Vagina (tissue), 2 donors: ENCODE data around the gene PMEPA1. TPM values are rescaled to one million over a fixed set of nuclear protein-coding genes. Genes with fewer than 3 reads are reported as not detected.

Experiments used
- DNase-seq, 2 donors: peaks; one replicate each; pipeline ENCODE4 v3.0.0-alpha.2; 2017; ENCODE audit errors: extremely low spot score in 2 of 2
- H3K27ac ChIP-seq: fragments of 200-600 bp; sonication (generic); one replicate; pipeline ENCODE4 v1.5.1; 2019
- H3K27me3 ChIP-seq: fragments of 200-600 bp; sonication (generic); one replicate; pipeline ENCODE4 v1.5.1; 2019
- H3K36me3 ChIP-seq, 2 donors: fragments of 200-600 bp; sonication (generic); one replicate each; pipeline ENCODE4 v1.5.1; 2017 to 2019
- H3K4me1 ChIP-seq: fragments of 200-600 bp; sonication (generic); one replicate; pipeline ENCODE4 v1.5.1; 2019
- H3K4me3 ChIP-seq, 2 donors: fragments of 200-600 bp; sonication (generic); 1 replicate in 1 of 2; 2 replicates in 1 of 2; pipeline ENCODE4 v1.5.1; 2016 to 2019
- H3K9me3 ChIP-seq: fragments of 200-600 bp; sonication (generic); one replicate; pipeline ENCODE4 v1.5.1; 2019
- POLR2A ChIP-seq, 2 donors: fragments of 450-650 bp; IDR thresholded peaks; one replicate each; pipeline ENCODE4 v1.6.1; 2017; ENCODE audit warnings: antibody characterized with exemption in 2 of 2, mild to moderate bottlenecking in 2 of 2, moderate library complexity in 2 of 2
- POLR2AphosphoS5 ChIP-seq, 2 donors: sonication (generic); formaldehyde crosslinking; IDR thresholded peaks; one replicate each; pipeline ENCODE4 v1.9.0; 2017; ENCODE audit warnings: antibody characterized with exemption in 2 of 2, mild to moderate bottlenecking in 2 of 2, low read depth in 1 of 2; ENCODE audit not compliant: insufficient read depth in 1 of 2
- intact Hi-C: fragments of 100-400 bp; cut with DNase I; formaldehyde crosslinking; loops from one replicate; pipeline ENCODE4 v1.15.1; 2023
- total RNA-seq: library from RNA; depleted of rRNA; stranded (reverse); fragments of >200 nt; gene quantifications from one replicate; pipeline ENCODE4 v1.2.3, GENCODE V29; 2016
- TF ChIP-seq, protein P1 (sequence below), 3 experiments: fragments of 450-650 bp in 2 of 3; fragments of 200-600 bp in 1 of 3; sonication (generic) in 1 of 3; IDR thresholded peaks; one replicate each; pipeline ENCODE4 v1.5.1; 2017 to 2019; ENCODE audit warnings: antibody characterized with exemption in 3 of 3, mild to moderate bottlenecking in 2 of 3, moderate library complexity in 2 of 3

PMEPA1 gene, protein sequence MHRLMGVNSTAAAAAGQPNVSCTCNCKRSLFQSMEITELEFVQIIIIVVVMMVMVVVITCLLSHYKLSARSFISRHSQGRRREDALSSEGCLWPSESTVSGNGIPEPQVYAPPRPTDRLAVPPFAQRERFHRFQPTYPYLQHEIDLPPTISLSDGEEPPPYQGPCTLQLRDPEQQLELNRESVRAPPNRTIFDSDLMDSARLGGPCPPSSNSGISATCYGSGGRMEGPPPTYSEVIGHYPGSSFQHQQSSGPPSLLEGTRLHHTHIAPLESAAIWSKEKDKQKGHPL
- 11.3 TPM for total RNA-seq

DNA sequence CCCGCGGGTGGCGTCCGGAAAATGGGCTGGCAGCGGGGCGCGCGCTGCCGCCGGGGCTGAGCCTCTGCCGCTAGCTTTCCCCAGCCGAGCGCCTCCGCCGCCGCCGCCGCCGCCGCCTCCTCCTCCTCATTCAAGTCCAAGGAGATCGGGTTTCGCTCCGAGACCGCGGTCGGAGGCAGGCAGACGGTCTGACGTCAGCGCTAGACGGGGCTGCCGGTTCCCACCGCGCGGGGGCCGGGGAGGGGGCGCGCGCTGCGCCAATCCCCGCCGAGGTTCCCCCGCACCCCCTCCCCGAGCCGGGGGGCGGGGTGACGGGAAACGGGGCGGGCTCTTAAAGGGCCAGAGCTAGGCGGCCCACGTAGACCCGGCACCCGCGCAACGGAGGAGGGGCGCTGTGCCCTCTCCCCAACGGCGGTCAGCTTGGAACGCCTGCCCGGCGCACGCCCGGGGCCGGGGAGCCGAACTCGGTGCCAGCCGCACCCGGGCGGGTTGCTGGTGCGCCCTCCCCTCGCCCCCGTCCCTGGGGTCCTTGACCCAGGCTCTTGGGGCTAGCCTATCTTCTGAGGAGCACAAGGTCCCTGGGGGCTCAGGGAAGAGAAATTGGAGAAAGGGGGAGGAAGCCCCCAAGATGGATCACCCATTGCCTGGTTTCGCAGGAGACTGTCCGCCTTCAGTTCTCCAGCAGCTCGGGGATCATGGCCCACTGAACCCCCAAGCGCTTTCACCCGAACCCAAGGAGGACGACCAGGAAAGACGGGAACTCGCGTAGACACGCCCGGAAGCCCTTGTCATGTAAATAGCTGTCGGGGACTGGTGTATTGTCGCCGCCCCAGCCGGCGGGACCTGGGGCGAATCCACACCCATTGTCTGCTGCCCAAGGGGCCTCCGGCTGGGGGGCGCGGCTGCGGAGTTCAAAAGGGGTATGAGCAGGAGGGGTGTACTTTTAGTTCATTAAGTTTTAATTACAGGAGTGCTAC, at the start of gene PMEPA1:
Gene PMEPA1, minus strand, starts transcription at position 193 of the 977 bp plus-strand sequence. CDS start 433 bp downstream, outside the sequence.
- DNase-seq: peak in 1 of 2 donors; percentile 96
- no peaks in the 10 kb centered on the region for H3K36me3 ChIP-seq
- H3K27me3 ChIP-seq: no peaks in the 10 kb centered on the region
- H3K4me1 ChIP-seq: peaks cover 72% of the 10 kb centered on the region
- H3K27ac ChIP-seq: peak within 1 kb of the TSS; percentile 87
- TF ChIP-seq POLR2AphosphoS5 (IDR thresholded peaks at IDR 0.05; ENCODE audit: insufficient read depth in 1 of 2, low read depth in 1 of 2): peak; percentile 35 to 92
- TF ChIP-seq POLR2A (IDR thresholded peaks at IDR 0.05): peak; percentile 6 to 91
- TF ChIP-seq, protein P1, sequence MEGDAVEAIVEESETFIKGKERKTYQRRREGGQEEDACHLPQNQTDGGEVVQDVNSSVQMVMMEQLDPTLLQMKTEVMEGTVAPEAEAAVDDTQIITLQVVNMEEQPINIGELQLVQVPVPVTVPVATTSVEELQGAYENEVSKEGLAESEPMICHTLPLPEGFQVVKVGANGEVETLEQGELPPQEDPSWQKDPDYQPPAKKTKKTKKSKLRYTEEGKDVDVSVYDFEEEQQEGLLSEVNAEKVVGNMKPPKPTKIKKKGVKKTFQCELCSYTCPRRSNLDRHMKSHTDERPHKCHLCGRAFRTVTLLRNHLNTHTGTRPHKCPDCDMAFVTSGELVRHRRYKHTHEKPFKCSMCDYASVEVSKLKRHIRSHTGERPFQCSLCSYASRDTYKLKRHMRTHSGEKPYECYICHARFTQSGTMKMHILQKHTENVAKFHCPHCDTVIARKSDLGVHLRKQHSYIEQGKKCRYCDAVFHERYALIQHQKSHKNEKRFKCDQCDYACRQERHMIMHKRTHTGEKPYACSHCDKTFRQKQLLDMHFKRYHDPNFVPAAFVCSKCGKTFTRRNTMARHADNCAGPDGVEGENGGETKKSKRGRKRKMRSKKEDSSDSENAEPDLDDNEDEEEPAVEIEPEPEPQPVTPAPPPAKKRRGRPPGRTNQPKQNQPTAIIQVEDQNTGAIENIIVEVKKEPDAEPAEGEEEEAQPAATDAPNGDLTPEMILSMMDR (IDR thresholded peaks at IDR 0.05): peak in 1 of 3 experiments; percentile 16
- no peaks in the 10 kb centered on the region for H3K9me3 ChIP-seq
- H3K4me3 ChIP-seq: peak within 1 kb of the TSS; percentile 69 to 86
- intact Hi-C loops: no loop called here

DNA sequence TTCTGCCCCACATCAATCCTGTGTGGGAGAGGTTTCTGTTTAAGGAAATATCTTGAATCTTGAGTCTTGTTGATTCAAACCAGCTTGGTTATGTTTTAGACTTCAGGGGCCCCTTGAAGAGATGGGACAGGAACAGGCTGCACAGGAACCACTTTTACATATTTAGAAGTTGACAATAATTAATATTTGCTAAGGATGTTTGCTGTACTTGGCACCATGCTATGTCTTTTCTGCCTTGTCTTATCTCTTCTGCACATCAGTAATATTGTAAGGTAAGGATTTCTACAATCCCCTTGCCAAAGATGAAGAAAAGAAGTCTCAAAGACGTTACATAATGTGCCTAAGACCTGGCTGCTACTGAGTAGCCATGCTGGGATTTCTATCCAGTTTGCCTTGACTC, 48.0 kb upstream of the PMEPA1 start:
- Histone ChIP-seq H3K4me3 (no peak overlapping the region), H3K36me3 (no peaks in the 10 kb centered on the region), H3K27ac (no peak overlapping the region), H3K9me3 (no peaks in the 10 kb centered on the region), H3K27me3 (no peaks in the 10 kb centered on the region), H3K4me1 (no peaks in the 10 kb centered on the region)
- no peak for DNase-seq
- TF ChIP-seq POLR2A (IDR thresholded peaks at IDR 0.05) (no peak), POLR2AphosphoS5 (IDR thresholded peaks at IDR 0.05; ENCODE audit: insufficient read depth in 1 of 2, low read depth in 1 of 2) (no peak)
- TF ChIP-seq, protein P1 (IDR thresholded peaks at IDR 0.05): no peak
- intact Hi-C loops: loop anchor here (5.0 kb wide), 1 partner anchor 50 kb away; no protein-coding TSS in a partner anchor

DNA sequence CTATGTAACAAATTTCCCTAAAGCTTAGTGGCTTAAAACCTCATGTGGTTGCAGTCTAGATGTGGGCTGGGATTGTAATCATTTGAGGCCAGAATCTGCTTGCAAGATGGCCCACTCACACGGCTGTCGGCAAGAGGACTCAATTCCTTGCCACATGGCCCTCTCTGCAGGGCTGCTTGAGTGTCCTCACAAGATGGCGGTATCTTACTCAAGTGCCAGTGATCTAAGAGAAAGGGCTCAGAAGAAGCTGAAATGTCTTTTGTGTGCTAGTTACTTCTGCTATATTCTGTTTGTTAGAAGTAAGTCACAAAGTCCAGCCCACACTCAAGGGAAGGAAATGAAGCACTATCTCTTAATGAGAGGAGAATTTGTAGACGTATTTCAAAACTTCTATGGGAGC, 47.1 kb upstream of the PMEPA1 start:
- no peak for TF ChIP-seq POLR2AphosphoS5 (IDR thresholded peaks at IDR 0.05; ENCODE audit: insufficient read depth in 1 of 2, low read depth in 1 of 2)
- TF ChIP-seq, protein P1 (IDR thresholded peaks at IDR 0.05): no peak
- no peak for TF ChIP-seq POLR2A (IDR thresholded peaks at IDR 0.05)
- H3K4me1 ChIP-seq: no peaks in the 10 kb centered on the region
- H3K27ac ChIP-seq: no peak overlapping the region
- no peaks in the 10 kb centered on the region for H3K27me3 ChIP-seq
- no peak overlapping the region for H3K4me3 ChIP-seq
- DNase-seq: no peak
- intact Hi-C loops: loop anchor here (5.0 kb wide), 1 partner anchor 50 kb away; no protein-coding TSS in a partner anchor
- H3K36me3 ChIP-seq: no peaks in the 10 kb centered on the region
- no peaks in the 10 kb centered on the region for H3K9me3 ChIP-seq

DNA sequence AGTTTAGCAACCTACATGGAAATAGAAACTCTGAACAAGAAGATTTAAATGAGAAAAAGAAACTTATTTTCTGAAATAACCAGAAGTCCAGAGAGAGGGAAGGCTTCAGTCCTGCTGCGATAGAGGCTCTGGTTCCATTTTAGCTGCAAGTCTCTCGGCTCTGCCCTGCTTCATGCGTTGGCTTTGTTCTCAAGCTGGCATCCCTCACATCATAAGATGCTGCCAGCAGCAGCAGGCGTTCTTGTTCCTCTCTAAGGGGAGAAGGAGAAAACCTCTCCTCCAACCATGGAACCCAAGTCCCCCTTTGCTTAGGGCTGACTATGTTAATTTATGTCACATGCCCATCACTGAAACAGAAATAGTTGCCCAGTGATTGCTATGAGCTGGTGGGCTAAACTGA, 46.4 kb upstream of the PMEPA1 start:
- TF ChIP-seq POLR2A (IDR thresholded peaks at IDR 0.05) (no peak), POLR2AphosphoS5 (IDR thresholded peaks at IDR 0.05; ENCODE audit: insufficient read depth in 1 of 2, low read depth in 1 of 2) (no peak)
- TF ChIP-seq, protein P1 (IDR thresholded peaks at IDR 0.05): no peak
- DNase-seq: no peak
- H3K4me1 ChIP-seq: no peaks in the 10 kb centered on the region
- intact Hi-C loops: loop anchor here (5.0 kb wide), 1 partner anchor 51 kb away; no protein-coding TSS in a partner anchor
- no peaks in the 10 kb centered on the region for H3K9me3 ChIP-seq
- no peak overlapping the region for H3K27ac ChIP-seq
- H3K4me3 ChIP-seq: no peak overlapping the region
- no peaks in the 10 kb centered on the region for H3K27me3 ChIP-seq
- no peaks in the 10 kb centered on the region for H3K36me3 ChIP-seq
